T-cell (primary cell): ENCODE results near the gene ELMO3. TPM values are rescaled to one million over a fixed set of nuclear protein-coding genes. Genes with fewer than 3 reads are reported as not detected.

ENCODE experiments used
- ATAC-seq, 4 experiments: fragments of 200-7000 bp in 3 of 4; fragments of 150-1000 bp in 1 of 4; cut with Tn5 transposase; replicated peaks in 1 of 4; 1 replicate in 3 of 4; 2 replicates in 1 of 4; pipeline ENCODE4 v1.10.0; 2021; ENCODE audit warnings: moderate library complexity in 3 of 4, mild to moderate bottlenecking in 2 of 4, moderate number of reproducible peaks in 1 of 4
- CTCF ChIA-PET, 2 donors: fragments of 300-600 bp; sonication (Branson Sonifier 250); formaldehyde crosslinking; loops; one replicate each; lab custom pipeline; 2022; ENCODE audit warnings: antibody characterized with exemption in 2 of 2; lab: Charles Lee
- POLR2A ChIA-PET, 2 donors: fragments of 300-600 bp; sonication (Branson Sonifier 250); formaldehyde crosslinking; loops; one replicate each; lab custom pipeline; 2022; ENCODE audit warnings: antibody characterized with exemption in 2 of 2; lab: Charles Lee
- DNase-seq, 35 experiments: peaks; one replicate each; pipeline versions ENCODE4 v3.0.0 to v3.0.0-alpha.2; 2013 to 2023
- H3K27ac ChIP-seq: one replicate; pipeline ENCODE4 v1.5.1; 2013; ENCODE audit warnings: low read length
- H3K27me3 ChIP-seq, 2 experiments: replicated peaks in 1 of 2; 1 replicate in 1 of 2; 2 replicates in 1 of 2; pipeline versions ENCODE4 v1.6.1 to v1.7.0; 2013; ENCODE audit warnings: low read length in 1 of 2, mixed read lengths in 1 of 2; ENCODE audit not compliant: control insufficient read depth in 2 of 2, insufficient read depth in 2 of 2; ENCODE audit errors: extremely low read depth in 1 of 2
- H3K36me3 ChIP-seq, 2 donors: 1 replicate in 1 of 2; 2 replicates in 1 of 2; pipeline versions ENCODE4 v1.6.1 to v1.7.0; 2013; ENCODE audit warnings: low read length in 1 of 2; ENCODE audit not compliant: control insufficient read depth in 2 of 2, insufficient read depth in 1 of 2; ENCODE audit errors: extremely low read depth in 1 of 2
- H3K4me1 ChIP-seq, 2 experiments: 1 replicate in 1 of 2; 2 replicates in 1 of 2; pipeline versions ENCODE4 v1.6.1 to v1.7.0; 2013; ENCODE audit warnings: low read length in 2 of 2, mixed read lengths in 1 of 2; ENCODE audit not compliant: insufficient read depth in 2 of 2, control insufficient read depth in 1 of 2; ENCODE audit errors: extremely low read depth in 1 of 2
- H3K4me3 ChIP-seq, 2 donors: 1 replicate in 1 of 2; 2 replicates in 1 of 2; pipeline versions ENCODE4 v1.5.1 to v1.7.0; 2013; ENCODE audit warnings: mild to moderate bottlenecking in 2 of 2, low read length in 1 of 2, moderate library complexity in 1 of 2; ENCODE audit not compliant: control insufficient read depth in 1 of 2; ENCODE audit errors: extremely low read depth in 1 of 2
- H3K9me3 ChIP-seq: 2 replicates; pipeline ENCODE4 v1.7.0; 2013
- H3K27ac Mint-ChIP-seq, 2 donors: one replicate each; pipeline ENCODE4 v1.8.0; 2020 to 2021; ENCODE audit warnings: mild to moderate bottlenecking in 2 of 2, mixed read lengths in 2 of 2
- H3K27me3 Mint-ChIP-seq, 2 donors: one replicate each; pipeline ENCODE4 v1.8.0; 2021 to 2022; ENCODE audit warnings: mixed read lengths in 2 of 2
- H3K36me3 Mint-ChIP-seq: one replicate; pipeline ENCODE4 v1.8.0; 2021; ENCODE audit warnings: mixed read lengths
- H3K4me1 Mint-ChIP-seq, 3 donors: one replicate each; pipeline ENCODE4 v1.8.0; 2020 to 2022; ENCODE audit warnings: mixed read lengths in 3 of 3, mild to moderate bottlenecking in 1 of 3
- H3K4me3 Mint-ChIP-seq, 3 donors: one replicate each; pipeline ENCODE4 v1.8.0; 2020 to 2022; ENCODE audit warnings: mild to moderate bottlenecking in 3 of 3, mixed read lengths in 3 of 3, moderate library complexity in 3 of 3
- H3K9me3 Mint-ChIP-seq, 3 donors: one replicate each; pipeline ENCODE4 v1.8.0; 2020 to 2022; ENCODE audit warnings: mixed read lengths in 3 of 3
- WGBS: methylation state at CpG from one replicate; pipeline ENCODE4 v1.1.5; 2013; ENCODE audit warnings: missing lambda C conversion rate; ENCODE audit not compliant: insufficient coverage; 5-methylcytosine and 5-hydroxymethylcytosine counted together
- total RNA-seq, 35 experiments: library from RNA in 6 of 35; stranded (reverse) in 6 of 35; fragments of 120-200 nt in 1 of 35; gene quantifications; one replicate each; pipeline versions ENCODE4 v1.2.1 to v1.2.4 and lab custom pipeline; 2013 to 2026

ELMO3 gene
- total RNA-seq, 5 donors from 2014 or later (not counting 1 experiment from before 2014, with no cell fraction given) = 3.8 to 11.7 (median 8.8) TPM

DNA sequence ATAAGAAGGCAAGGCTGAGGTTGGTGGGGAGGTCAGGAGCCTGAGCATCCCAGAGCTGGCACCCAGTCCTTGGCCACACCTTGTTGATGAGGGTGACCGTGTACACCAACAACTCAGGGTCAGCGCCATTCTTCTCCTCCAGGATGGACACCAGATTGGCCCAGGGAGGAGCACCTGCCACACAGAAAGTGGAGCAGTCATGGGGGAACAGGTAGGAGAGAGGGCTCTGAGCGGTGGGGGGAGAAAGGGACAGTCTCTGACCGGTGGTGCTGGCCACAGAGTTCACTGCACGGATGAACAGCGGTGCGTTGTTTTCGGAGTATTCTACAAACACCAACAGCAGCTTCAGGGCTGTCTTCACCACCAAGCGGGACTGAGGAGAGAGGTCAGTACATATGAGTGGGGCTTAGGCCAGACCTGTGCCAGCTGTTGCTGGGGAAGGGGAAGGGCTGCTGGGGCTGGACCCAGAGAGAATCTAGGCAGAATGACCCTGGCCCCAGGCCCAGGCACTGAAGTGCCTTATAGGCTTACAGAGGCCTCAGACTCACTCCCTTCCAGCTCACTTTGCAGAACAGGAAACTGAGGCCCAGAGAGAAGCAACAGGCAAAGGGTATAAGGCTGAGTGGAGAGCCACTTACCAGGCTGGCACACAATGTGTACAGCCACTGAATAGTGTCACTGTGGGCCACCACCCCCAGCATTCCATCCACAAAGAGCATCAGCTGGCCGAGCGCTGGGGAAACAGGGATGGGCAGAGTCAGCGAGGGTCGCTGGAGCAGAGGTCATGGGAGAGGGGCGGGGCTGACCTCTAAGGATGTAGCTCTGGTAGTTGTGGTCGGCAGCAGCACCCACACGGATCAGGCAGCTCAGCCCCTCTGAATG is 38.7 kb downstream of the ELMO3 start:
- Mint-ChIP-seq H3K4me1 (peaks cover 0 to 21% (median 11%) of the 10 kb centered on the region in 3 donors), H3K27me3 (no peaks in the 10 kb centered on the region), H3K36me3 (peaks cover 26% of the 10 kb centered on the region), H3K4me3 (no peak overlapping the region), H3K9me3 (no peaks in the 10 kb centered on the region), H3K27ac (peak overlapping the region in 1 of 2 donors; percentile 55)
- Histone ChIP-seq H3K4me1 (peaks cover 0 to 29% of the 10 kb centered on the region in 2 experiments), H3K9me3 (no peaks in the 10 kb centered on the region), H3K36me3 (peaks cover 31 to 50% of the 10 kb centered on the region in 2 donors), H3K4me3 (no peak overlapping the region), H3K27me3 (no peaks in the 10 kb centered on the region), H3K27ac (no peak overlapping the region)
- DNase-seq (no peak), ATAC-seq (no peak)
- WGBS = 100% methylated on average over 1 of the region's 16 CpGs
- ChIA-PET POLR2A (no interaction called here), CTCF (interaction anchor here in 1 of 2 donors (0.6 kb wide), 1 partner anchor 208 kb away, joined by 3 read pairs; no protein-coding TSS in a partner anchor)

DNA sequence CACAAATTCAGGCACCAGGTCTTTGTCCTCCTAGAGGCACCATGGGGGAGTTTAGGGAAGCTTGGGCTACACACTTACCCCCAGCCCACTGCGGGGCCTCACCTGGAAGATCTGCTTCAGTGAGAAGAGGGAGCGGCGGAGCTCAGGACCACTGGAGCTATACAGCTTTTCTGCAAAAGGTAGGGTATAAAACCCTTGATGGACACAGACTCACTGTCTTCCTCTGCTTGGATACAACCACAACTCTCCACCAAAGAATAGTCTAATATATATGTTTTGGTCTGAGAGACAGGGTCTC is 39.3 kb downstream of the ELMO3 start:
- Mint-ChIP-seq H3K27ac (peak overlapping the region in 1 of 2 donors; percentile 37), H3K4me1 (peaks cover 0 to 21% (median 12%) of the 10 kb centered on the region in 3 donors), H3K9me3 (no peaks in the 10 kb centered on the region), H3K36me3 (peaks cover 26% of the 10 kb centered on the region), H3K27me3 (no peaks in the 10 kb centered on the region), H3K4me3 (no peak overlapping the region)
- peaks cover 31 to 49% of the 10 kb centered on the region in 2 donors for H3K36me3 ChIP-seq
- CTCF ChIA-PET = interaction anchor here in 1 of 2 donors (0.6 kb wide), 1 partner anchor 208 kb away, joined by 3 read pairs; no protein-coding TSS in a partner anchor
- no peaks in the 10 kb centered on the region for H3K9me3 ChIP-seq
- H3K27ac ChIP-seq = no peak overlapping the region
- H3K4me3 ChIP-seq = no peak overlapping the region
- H3K27me3 ChIP-seq = no peaks in the 10 kb centered on the region
- H3K4me1 ChIP-seq = peaks cover 0 to 29% of the 10 kb centered on the region in 2 experiments
- no CpG with 5 or more reads among the region's 3 CpGs for WGBS
- DNase-seq = no peak
- POLR2A ChIA-PET = no interaction called here
- ATAC-seq = no peak

DNA sequence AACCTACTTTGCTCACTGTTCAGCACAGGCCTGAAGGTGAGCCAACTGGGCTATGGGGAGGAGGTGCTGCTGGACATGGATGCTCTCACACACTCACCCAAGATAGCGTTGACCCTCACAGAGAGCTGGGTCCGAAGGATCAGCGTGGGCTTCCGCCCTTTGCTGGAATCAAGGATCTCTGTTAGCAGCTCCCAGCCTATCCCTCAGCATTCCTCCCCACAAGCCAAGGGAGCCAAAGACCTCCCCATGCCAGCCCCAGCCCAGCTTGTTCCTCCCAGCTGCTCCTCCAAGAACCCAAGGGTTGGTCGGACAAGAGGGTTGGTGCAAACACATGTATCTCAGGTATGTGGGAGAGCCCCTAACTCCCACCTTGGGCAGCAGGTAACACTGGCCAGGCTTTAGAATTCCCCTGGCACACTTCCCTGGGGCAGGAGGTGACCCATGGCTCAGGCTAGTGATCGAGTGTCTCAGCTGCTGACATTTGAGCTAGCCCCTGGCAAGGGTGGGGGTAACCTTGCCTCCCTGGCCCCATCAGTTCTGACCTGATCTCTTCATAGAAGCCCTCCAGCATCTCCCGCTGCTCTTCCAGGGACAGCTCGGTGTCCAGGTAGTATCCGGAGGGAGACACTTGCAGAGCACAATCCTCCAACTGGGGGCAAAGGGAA is 40.0 kb downstream of the ELMO3 start:
- WGBS = 100% methylated on average over 5 of the region's 9 CpGs
- no peak overlapping the region for H3K4me3 ChIP-seq
- H3K4me1 Mint-ChIP-seq = peaks cover 2 to 28% (median 16%) of the 10 kb centered on the region in 3 donors
- H3K36me3 ChIP-seq = peaks cover 31 to 43% of the 10 kb centered on the region in 2 donors
- POLR2A ChIA-PET = no interaction called here
- H3K27me3 ChIP-seq = no peaks in the 10 kb centered on the region
- H3K9me3 ChIP-seq = no peaks in the 10 kb centered on the region
- peak overlapping the region; percentile 22 to 37 for H3K27ac Mint-ChIP-seq
- H3K27ac ChIP-seq = no peak overlapping the region
- H3K27me3 Mint-ChIP-seq = no peaks in the 10 kb centered on the region
- no peak overlapping the region for H3K4me3 Mint-ChIP-seq
- H3K4me1 ChIP-seq = peaks cover 0 to 36% of the 10 kb centered on the region in 2 experiments
- CTCF ChIA-PET = interaction anchor here in 1 of 2 donors (1.1 kb wide), 1 partner anchor 41 kb away, joined by 4 read pairs; no protein-coding TSS in a partner anchor
- H3K36me3 Mint-ChIP-seq = peaks cover 23% of the 10 kb centered on the region
- ATAC-seq (no peak), DNase-seq (no peak)
- H3K9me3 Mint-ChIP-seq = no peaks in the 10 kb centered on the region

DNA sequence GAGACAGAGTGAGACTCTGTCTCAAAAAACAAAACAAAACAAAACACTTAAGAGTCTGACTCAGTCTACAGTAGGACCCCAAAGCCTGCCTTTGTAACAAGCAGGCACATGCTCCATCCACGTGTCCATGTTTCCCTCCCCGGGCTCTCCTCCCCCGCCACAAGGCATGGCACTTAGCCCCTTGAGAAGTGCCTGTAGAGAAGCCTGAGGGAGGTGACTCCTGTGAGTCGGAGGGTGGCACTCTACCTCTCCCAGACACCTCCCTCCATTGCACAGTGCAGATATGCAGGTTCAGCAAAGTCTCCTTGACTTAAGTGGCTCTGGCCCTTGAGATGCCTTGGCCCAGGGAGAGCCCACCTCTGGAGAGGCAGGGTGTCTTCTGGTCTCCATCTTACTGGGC is 41.6 kb downstream of the ELMO3 start:
- Histone ChIP-seq H3K27me3 (no peaks in the 10 kb centered on the region), H3K36me3 (peaks cover 26 to 32% of the 10 kb centered on the region in 2 donors), H3K4me1 (peaks cover 4 to 43% of the 10 kb centered on the region in 2 experiments), H3K27ac (no peak overlapping the region), H3K4me3 (no peak overlapping the region), H3K9me3 (no peaks in the 10 kb centered on the region)
- Mint-ChIP-seq H3K36me3 (peaks cover 23% of the 10 kb centered on the region), H3K27ac (peak overlapping the region; percentile 5 to 11), H3K4me1 (peaks cover 17 to 44% (median 32%) of the 10 kb centered on the region in 3 donors), H3K4me3 (no peak overlapping the region), H3K27me3 (no peaks in the 10 kb centered on the region), H3K9me3 (no peaks in the 10 kb centered on the region)
- CTCF ChIA-PET = no interaction called here
- ATAC-seq = no peak
- POLR2A ChIA-PET = no interaction called here
- DNase-seq = no peak
- WGBS = 100% methylated on average over 1 of the region's 4 CpGs

DNA sequence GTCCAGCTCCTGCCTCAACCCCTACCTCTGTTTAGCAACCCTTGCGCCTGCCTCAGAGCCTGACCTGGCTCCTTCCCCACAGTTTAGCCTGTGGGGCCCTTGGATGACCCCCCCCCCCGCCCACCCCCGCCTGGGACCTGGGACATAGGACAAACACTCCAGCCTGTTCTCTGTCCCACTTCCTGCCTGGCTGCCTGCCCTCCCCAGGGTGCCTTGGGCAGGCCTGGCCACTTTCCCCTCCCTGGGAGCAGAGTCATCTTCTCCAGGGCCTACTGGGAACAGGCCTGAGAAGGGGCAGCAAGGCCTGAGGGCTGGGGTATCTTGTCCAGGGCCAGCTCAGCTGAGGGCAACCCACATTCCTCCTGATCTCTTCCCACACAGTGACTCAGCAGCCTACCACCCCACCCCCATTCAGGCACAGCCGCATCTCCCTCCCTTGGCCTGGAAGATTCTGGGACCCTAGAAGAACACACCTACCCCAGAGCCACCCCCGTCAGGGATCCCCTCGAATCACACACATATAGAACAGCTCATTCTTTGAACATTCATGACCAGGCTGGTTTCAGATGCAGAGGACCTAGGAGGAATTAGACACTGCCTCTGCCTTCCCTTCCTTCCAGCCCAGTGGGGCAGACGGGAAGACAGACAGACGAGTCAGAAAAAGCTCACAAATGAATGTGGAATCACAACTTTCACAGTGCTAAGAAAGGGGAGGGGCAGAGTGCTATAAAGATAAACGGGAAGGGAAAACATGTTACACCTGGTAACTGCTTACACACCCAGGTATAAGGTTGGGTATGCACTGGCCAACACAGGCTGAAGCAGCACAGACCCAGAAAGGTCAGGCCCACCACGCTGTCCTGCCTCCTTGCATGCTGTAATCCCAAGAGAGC is 42.3 kb downstream of the ELMO3 start:
- DNase-seq (no peak), ATAC-seq (no peak)
- peaks cover 19% of the 10 kb centered on the region for H3K36me3 Mint-ChIP-seq
- WGBS = no CpG with 5 or more reads among the region's 10 CpGs
- H3K27me3 Mint-ChIP-seq = no peaks in the 10 kb centered on the region
- H3K27ac ChIP-seq = no peak overlapping the region
- H3K9me3 Mint-ChIP-seq = no peaks in the 10 kb centered on the region
- H3K4me1 Mint-ChIP-seq = peaks cover 17 to 41% (median 32%) of the 10 kb centered on the region in 3 donors
- no peak overlapping the region for H3K4me3 Mint-ChIP-seq
- H3K9me3 ChIP-seq = no peaks in the 10 kb centered on the region
- peaks cover 22 to 25% of the 10 kb centered on the region in 2 donors for H3K36me3 ChIP-seq
- ChIA-PET POLR2A (no interaction called here), CTCF (no interaction called here)
- H3K4me3 ChIP-seq = no peak overlapping the region
- no peaks in the 10 kb centered on the region for H3K27me3 ChIP-seq
- peaks cover 8 to 44% of the 10 kb centered on the region in 2 experiments for H3K4me1 ChIP-seq
- peak overlapping the region; percentile 23 to 76 for H3K27ac Mint-ChIP-seq
